ACC112 (cell line): ENCODE results near the gene SPC25.

ENCODE experiments used
- H2AFZ ChIP-seq: fragments of 200-600 bp; sonication (generic); one replicate; pipeline ENCODE4 v1.6.0; 2017; ENCODE audit warnings: antibody characterized with exemption, low read length; ENCODE audit not compliant: unreplicated experiment
- H3K27ac ChIP-seq: fragments of 200-600 bp; sonication (generic); 2 replicates; pipeline ENCODE4 v1.5.1; 2014; ENCODE audit warnings: low read depth, mild to moderate bottlenecking, antibody characterized with exemption, low read length, moderate library complexity
- H3K27me3 ChIP-seq: fragments of 200-600 bp; sonication (generic); 2 replicates; pipeline ENCODE4 v1.6.1; 2014; ENCODE audit warnings: mild to moderate bottlenecking, antibody characterized with exemption, low read length, moderate library complexity, mixed read lengths; ENCODE audit not compliant: insufficient read depth
- H3K36me3 ChIP-seq: fragments of 200-600 bp; sonication (generic); 2 replicates; pipeline ENCODE4 v1.6.1; 2016; ENCODE audit warnings: mild to moderate bottlenecking, antibody characterized with exemption, low read length, moderate library complexity, mixed read lengths; ENCODE audit not compliant: insufficient read depth
- H3K4me1 ChIP-seq: fragments of 200-600 bp; sonication (generic); one replicate; pipeline ENCODE4 v1.6.1; 2016; ENCODE audit warnings: low read length, mixed read lengths; ENCODE audit not compliant: insufficient read depth, unreplicated experiment, control insufficient read depth
- H3K4me3 ChIP-seq: fragments of 200-600 bp; sonication (generic); 2 replicates; pipeline ENCODE4 v1.5.1; 2014; ENCODE audit warnings: mild to moderate bottlenecking, low read depth, low read length
- H3K79me2 ChIP-seq: fragments of 200-600 bp; sonication (generic); one replicate; pipeline ENCODE4 v1.6.0; 2016; ENCODE audit warnings: low read length; ENCODE audit not compliant: control insufficient read depth, unreplicated experiment, insufficient read depth

The SPC25 gene

DNA sequence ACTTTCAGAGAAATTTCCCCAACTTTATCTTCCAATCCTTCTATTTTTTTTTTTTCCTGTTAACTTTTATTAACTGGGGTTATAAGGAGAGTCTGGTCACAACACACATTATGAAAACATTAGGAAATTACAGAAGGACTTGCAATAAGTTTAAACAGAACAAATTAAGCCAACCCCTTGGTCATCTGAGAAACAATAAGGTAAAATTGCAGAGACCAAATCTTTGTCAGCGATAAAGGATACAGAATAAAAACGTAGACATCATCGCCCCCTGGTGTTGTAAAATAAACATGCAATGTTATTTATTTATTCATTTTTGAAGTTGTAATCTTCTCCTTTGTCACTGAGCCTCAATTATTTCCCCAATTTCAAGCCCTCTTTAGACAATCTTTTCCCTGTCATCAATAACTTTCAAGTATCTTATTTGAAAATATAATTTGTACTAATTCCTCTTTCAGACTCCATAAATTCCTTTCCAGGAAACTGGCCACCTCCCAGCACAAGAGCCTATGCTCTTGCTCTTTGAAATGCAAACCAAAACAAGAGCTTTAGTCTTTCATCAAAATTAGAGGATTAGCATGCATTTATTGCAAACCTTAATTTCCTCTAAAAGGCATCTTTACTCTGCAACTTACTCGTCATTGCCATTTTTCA is 30.4 kb upstream of the SPC25 start:
- H3K27ac ChIP-seq: no peak overlapping the region
- H3K79me2 ChIP-seq: no peaks in the 10 kb centered on the region
- H3K4me1 ChIP-seq: no peaks in the 10 kb centered on the region
- H3K4me3 ChIP-seq: no peak overlapping the region
- H3K36me3 ChIP-seq: no peaks in the 10 kb centered on the region
- H3K27me3 ChIP-seq: no peaks in the 10 kb centered on the region
- no peak overlapping the region for H2AFZ ChIP-seq

DNA sequence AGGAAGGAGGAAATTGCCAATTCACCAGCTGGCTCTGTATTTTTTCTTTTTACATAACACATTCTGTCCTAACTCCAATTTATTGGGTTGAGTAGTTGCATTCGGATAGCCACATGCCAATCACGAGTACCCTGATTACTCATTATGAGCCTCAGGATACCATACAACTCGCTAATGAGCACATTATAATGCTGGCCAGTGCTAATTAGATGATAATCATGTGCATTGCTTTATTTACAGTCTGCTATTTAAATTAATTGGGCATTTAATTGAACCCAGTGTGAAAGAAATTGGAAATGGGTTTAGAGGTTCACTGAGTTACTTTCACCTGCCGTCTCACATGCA is 26.1 kb upstream of the SPC25 start:
- H3K27ac ChIP-seq: no peak overlapping the region
- H3K27me3 ChIP-seq: peaks cover 13% of the 10 kb centered on the region
- H2AFZ ChIP-seq: no peak overlapping the region
- no peaks in the 10 kb centered on the region for H3K36me3 ChIP-seq
- no peak overlapping the region for H3K4me3 ChIP-seq
- H3K79me2 ChIP-seq: no peaks in the 10 kb centered on the region
- H3K4me1 ChIP-seq: no peaks in the 10 kb centered on the region

DNA sequence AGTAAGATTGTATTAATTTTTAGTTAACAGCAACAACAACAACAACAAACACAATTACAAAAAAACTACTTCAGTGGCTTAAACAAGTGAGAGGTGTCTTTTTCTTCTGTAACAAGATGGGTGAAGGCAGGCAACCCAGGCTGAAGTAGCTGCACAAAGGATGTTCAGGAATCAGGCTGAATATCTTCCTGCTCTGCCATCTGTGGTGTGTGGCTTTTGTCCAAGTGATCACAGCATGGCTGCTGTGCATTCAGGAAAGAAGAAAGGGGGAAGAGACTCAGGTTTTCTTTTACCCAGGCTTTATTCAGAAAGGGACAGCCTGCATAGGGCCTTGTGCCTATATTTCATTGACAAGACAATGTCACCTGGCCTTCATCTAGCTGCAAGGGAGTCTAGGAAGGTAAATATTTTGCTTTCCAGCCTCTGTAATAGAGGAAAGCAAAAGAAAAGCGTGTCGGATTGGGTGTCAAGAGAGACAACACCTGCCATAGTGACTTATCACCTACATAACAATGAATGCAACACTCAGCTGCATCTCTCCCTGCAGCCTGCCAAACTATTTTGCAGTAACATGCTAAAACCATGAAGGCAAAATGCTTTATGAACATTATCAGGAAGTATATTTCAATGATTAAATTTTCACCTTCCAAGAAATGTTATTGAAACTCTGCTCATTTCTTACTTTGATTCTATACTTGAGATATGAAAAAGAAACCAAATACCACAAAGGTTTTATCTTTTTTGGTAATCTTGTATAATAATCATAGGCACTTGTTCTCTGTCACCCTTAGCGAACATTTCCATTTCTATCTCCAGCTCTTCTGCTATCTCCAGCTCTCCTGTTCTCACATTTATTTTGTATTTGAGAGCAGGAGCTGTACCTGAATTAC is 25.5 kb upstream of the SPC25 start:
- Histone ChIP-seq H3K79me2 (no peaks in the 10 kb centered on the region), H3K27ac (no peak overlapping the region), H3K36me3 (no peaks in the 10 kb centered on the region), H3K4me1 (no peaks in the 10 kb centered on the region), H3K27me3 (peaks cover 17% of the 10 kb centered on the region), H2AFZ (no peak overlapping the region), H3K4me3 (no peak overlapping the region)

DNA sequence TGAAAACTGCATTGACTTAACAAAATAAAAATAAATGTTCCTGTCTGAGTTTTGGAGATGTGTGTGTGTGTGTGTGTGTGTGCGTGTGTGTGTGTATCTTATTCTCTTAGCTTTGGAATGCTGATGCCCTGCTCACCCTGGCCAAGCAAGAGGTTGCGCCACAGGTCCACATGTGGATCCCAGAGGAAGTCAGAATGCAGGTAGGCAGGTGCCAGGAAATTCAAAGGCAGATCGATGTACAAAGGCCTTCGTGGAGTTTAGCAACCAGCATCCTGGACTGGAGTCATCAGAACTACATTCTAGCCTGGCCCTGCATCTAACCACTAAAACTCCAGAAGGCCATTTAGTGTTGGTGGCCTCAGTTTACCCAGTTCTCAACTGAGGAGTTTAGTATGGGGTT is 23.3 kb upstream of the SPC25 start:
- H3K79me2 ChIP-seq: no peaks in the 10 kb centered on the region
- H2AFZ ChIP-seq: no peak overlapping the region
- H3K36me3 ChIP-seq: no peaks in the 10 kb centered on the region
- peaks cover 27% of the 10 kb centered on the region for H3K27me3 ChIP-seq
- no peaks in the 10 kb centered on the region for H3K4me1 ChIP-seq
- H3K27ac ChIP-seq: no peak overlapping the region
- no peak overlapping the region for H3K4me3 ChIP-seq

DNA sequence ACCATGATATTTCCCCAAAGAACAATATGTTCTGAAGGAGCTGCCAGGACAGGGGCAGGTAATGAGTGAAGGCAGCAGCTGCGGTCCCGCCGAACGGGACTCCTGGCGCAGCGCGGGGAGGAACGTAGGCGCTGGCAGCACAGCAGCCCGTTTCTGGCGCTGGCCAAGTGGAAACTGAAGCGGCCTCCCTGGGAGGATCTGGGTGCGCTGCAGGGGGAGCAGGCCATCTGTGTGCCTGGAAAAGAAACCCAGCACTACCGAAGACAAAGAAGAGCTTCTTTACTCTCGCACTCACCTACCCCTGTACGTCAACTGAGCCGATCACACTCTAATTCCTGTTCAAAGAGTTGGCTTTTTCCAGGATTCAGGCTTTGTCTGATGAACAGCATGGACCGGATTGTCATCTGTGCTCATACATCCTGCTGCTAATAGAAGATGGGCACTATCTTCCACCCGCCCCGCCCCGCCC is 22.7 kb upstream of the SPC25 start:
- no peaks in the 10 kb centered on the region for H3K4me1 ChIP-seq
- H3K27ac ChIP-seq: no peak overlapping the region
- H3K36me3 ChIP-seq: no peaks in the 10 kb centered on the region
- H3K4me3 ChIP-seq: peak overlapping the region; percentile 70
- no peaks in the 10 kb centered on the region for H3K79me2 ChIP-seq
- H3K27me3 ChIP-seq: peaks cover 27% of the 10 kb centered on the region
- H2AFZ ChIP-seq: peak overlapping the region; percentile 53

DNA sequence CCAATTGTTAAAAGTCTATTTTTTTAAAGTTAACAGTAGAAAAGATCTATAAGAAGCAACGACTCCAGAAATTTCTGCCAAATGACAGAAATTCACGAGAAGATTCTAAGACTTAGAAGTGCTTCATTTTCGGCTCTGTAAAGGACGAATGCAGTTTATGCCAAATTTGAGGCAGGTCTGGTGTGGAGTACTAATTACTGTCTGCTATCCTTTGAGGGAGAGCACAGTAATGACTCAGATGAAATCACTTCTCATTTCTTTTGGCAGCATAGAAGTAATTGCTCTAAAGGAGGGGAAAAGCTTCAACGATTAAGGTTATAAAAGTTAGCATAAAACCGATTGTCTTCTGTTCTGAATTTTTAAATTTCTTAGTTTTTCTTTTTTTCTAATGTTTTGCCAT is 22.2 kb upstream of the SPC25 start:
- Histone ChIP-seq H2AFZ (peak overlapping the region; percentile 53), H3K79me2 (no peaks in the 10 kb centered on the region), H3K4me1 (no peaks in the 10 kb centered on the region), H3K27me3 (peaks cover 27% of the 10 kb centered on the region), H3K27ac (no peak overlapping the region), H3K4me3 (peak overlapping the region; percentile 70), H3K36me3 (no peaks in the 10 kb centered on the region)

DNA sequence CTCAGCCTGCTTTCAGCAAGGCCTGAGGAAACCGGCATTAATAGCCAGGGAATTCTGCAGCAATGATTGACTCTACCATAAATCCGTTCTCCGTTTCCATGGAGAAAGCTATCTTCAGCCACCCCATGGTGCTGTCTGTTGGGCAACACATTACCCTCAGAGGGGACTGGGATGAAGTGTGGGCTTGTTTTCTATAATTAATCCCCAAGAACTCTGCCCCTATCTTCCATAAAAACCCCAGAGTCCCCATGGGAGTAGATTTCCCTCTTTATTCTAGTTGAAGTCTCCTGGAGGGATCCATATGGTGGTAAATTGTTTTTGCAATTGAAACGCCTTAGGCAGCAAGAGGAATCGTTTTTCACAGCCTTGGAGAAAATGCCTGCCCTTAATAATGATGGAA is 20.1 kb upstream of the SPC25 start:
- H2AFZ ChIP-seq: no peak overlapping the region
- no peak overlapping the region for H3K27ac ChIP-seq
- H3K4me1 ChIP-seq: no peaks in the 10 kb centered on the region
- no peak overlapping the region for H3K4me3 ChIP-seq
- H3K79me2 ChIP-seq: no peaks in the 10 kb centered on the region
- H3K27me3 ChIP-seq: peaks cover 42% of the 10 kb centered on the region
- H3K36me3 ChIP-seq: no peaks in the 10 kb centered on the region

DNA sequence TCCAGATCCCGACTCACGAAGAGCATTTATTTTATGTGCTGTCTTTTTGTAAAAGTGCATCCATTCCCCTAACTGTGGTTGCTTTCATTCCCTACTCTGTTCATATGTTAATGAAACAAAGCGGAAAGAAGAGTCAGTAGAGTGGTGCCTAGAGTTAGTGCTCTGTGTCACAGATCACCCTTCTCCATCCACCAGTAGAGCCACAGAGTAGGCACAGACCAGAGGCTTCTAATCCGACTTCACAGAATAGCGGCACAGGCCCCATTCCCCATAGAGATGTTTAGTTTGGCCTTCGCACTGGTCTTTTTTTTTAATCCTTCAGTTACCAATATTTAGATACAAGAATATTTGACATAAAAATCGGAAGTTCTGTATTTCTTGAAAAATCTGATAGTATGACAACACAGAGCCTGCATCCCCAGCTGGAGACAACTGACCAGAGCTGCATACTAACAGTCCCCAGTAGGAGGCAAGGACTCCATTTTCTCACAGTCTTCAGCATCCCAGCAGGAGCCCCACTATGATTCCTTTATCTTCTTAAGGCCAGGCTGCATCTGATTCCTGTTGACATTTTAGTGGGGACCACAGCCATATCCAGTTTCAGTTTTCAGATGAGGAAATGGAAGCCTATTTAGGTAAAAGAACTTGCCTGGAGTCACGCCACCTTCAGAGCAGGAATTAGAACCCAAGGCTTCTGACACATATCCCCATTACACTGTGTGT is 17.9 kb upstream of the SPC25 start:
- H2AFZ ChIP-seq: no peak overlapping the region
- peaks cover 60% of the 10 kb centered on the region for H3K27me3 ChIP-seq
- H3K27ac ChIP-seq: no peak overlapping the region
- H3K4me1 ChIP-seq: no peaks in the 10 kb centered on the region
- H3K79me2 ChIP-seq: no peaks in the 10 kb centered on the region
- H3K36me3 ChIP-seq: no peaks in the 10 kb centered on the region
- H3K4me3 ChIP-seq: no peak overlapping the region

DNA sequence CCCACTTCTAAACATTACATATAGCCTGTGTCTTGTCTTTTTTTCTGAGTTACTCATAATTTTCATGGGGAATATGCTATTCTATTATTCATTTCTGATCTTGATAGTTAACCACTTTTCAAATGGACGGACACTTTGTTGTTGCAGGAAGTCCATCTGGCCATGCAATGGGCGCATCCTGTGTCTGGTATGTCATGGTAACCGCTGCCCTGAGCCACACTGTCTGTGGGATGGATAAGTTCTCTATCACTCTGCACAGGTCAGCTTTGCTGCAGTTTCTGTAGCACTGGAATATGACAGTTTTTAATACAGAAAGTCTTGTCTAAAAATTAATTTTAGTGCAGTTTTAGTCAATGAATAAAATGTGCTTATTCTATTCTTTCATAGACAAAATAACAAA is 14.1 kb upstream of the SPC25 start:
- Histone ChIP-seq H3K4me3 (no peak overlapping the region), H2AFZ (no peak overlapping the region), H3K79me2 (no peaks in the 10 kb centered on the region), H3K4me1 (no peaks in the 10 kb centered on the region), H3K36me3 (no peaks in the 10 kb centered on the region), H3K27me3 (peaks cover 49% of the 10 kb centered on the region), H3K27ac (no peak overlapping the region)

DNA sequence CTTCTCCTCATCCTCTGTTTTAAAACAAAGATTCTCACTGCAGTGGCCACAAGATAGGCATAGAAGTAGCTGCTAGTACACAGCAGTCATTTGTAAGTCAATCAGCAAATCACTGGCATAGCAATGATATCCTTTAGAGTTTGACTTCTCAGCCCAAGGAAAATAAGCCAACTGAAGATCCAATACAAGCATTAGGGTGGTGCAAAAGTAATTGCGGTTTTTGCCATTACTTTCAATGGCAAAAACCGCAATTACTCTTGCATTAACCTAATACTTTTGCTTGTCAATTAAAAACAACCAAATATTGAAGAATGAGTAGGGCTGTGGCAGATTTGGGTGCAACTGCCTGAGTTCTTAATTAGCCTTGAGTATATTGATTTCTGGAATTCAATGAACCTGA is 13.7 kb upstream of the SPC25 start:
- Histone ChIP-seq H3K36me3 (no peaks in the 10 kb centered on the region), H3K27me3 (peaks cover 54% of the 10 kb centered on the region), H3K27ac (no peak overlapping the region), H3K4me3 (no peak overlapping the region), H3K4me1 (no peaks in the 10 kb centered on the region), H3K79me2 (no peaks in the 10 kb centered on the region), H2AFZ (no peak overlapping the region)
